Measurements from ENCODE around the gene SRRM4. TPM values are rescaled to one million over a fixed set of nuclear protein-coding genes. Genes with fewer than 3 reads are reported as not detected.

Gene SRRM4
- total RNA-seq, 2 experiments from 2014 or later: not detected

GRCh38 chr12:119169150-119169549 lies 187.8 kb downstream of the SRRM4 start:
- ATAC-seq (no peak), DNase-seq (no peak)
- H3K9me3 Mint-ChIP-seq (ENCODE audit: insufficient read depth): no peaks in the 10 kb centered on the region
- POLR2A ChIA-PET: no interaction called here
- CTCF ChIA-PET: no interaction called here
- no peaks in the 10 kb centered on the region for H3K36me3 Mint-ChIP-seq (ENCODE audit: low read depth)
- no peaks in the 10 kb centered on the region for H3K4me1 Mint-ChIP-seq (ENCODE audit: low read depth)
- H3K4me3 Mint-ChIP-seq: no peak overlapping the region
- no peak overlapping the region for H3K27ac Mint-ChIP-seq
- no peaks in the 10 kb centered on the region for H3K27me3 Mint-ChIP-seq (ENCODE audit: low read depth)

- DNase-seq (no peak), ATAC-seq (no peak)
- H3K4me1 Mint-ChIP-seq (ENCODE audit: low read depth): no peaks in the 10 kb centered on the region
- no peaks in the 10 kb centered on the region for H3K9me3 Mint-ChIP-seq (ENCODE audit: insufficient read depth)
- no peak overlapping the region for H3K4me3 Mint-ChIP-seq
- ChIA-PET POLR2A (no interaction called here), CTCF (no interaction called here)
- H3K27me3 Mint-ChIP-seq (ENCODE audit: low read depth): no peaks in the 10 kb centered on the region
- H3K27ac Mint-ChIP-seq: no peak overlapping the region
- H3K36me3 Mint-ChIP-seq (ENCODE audit: low read depth): no peaks in the 10 kb centered on the region
These were observed 189.9 kb downstream of the SRRM4 start for GRCh38 chr12:119171291-119171690.

GRCh38 chr12:119171691-119172425 lies 190.5 kb downstream of the SRRM4 start:
- no peaks in the 10 kb centered on the region for H3K9me3 Mint-ChIP-seq (ENCODE audit: insufficient read depth)
- no peak for DNase-seq
- H3K4me3 Mint-ChIP-seq: no peak overlapping the region
- no peaks in the 10 kb centered on the region for H3K36me3 Mint-ChIP-seq (ENCODE audit: low read depth)
- no peak overlapping the region for H3K27ac Mint-ChIP-seq
- CTCF ChIA-PET: no interaction called here
- POLR2A ChIA-PET: no interaction called here
- ATAC-seq: no peak
- no peaks in the 10 kb centered on the region for H3K4me1 Mint-ChIP-seq (ENCODE audit: low read depth)
- H3K27me3 Mint-ChIP-seq (ENCODE audit: low read depth): no peaks in the 10 kb centered on the region

- H3K4me1 Mint-ChIP-seq (ENCODE audit: low read depth): no peaks in the 10 kb centered on the region
These were observed 193.7 kb downstream of the SRRM4 start for GRCh38 chr12:119175081-119175480.

GRCh38 chr12:119176267-119177055 lies 195.1 kb downstream of the SRRM4 start:
- CTCF ChIA-PET: no interaction called here
- H3K4me1 Mint-ChIP-seq (ENCODE audit: low read depth): no peaks in the 10 kb centered on the region
- H3K36me3 Mint-ChIP-seq (ENCODE audit: low read depth): no peaks in the 10 kb centered on the region
- no peak overlapping the region for H3K27ac Mint-ChIP-seq
- no peak overlapping the region for H3K4me3 Mint-ChIP-seq
- no peak for DNase-seq
- no peaks in the 10 kb centered on the region for H3K9me3 Mint-ChIP-seq (ENCODE audit: insufficient read depth)
- peaks cover 3% of the 10 kb centered on the region for H3K27me3 Mint-ChIP-seq (ENCODE audit: low read depth)
- POLR2A ChIA-PET: no interaction called here
- ATAC-seq: no peak

More at GRCh38 chr12:119175081-119175480, 193.7 kb downstream of the SRRM4 start:
- Mint-ChIP-seq H3K4me3 (no peak overlapping the region), H3K36me3 (ENCODE audit: low read depth) (no peaks in the 10 kb centered on the region), H3K27ac (no peak overlapping the region), H3K9me3 (ENCODE audit: insufficient read depth) (no peaks in the 10 kb centered on the region), H3K27me3 (ENCODE audit: low read depth) (peaks cover 3% of the 10 kb centered on the region)
- ChIA-PET CTCF (no interaction called here), POLR2A (no interaction called here)
- DNase-seq (no peak), ATAC-seq (no peak)

- Mint-ChIP-seq H3K27me3 (ENCODE audit: low read depth) (peaks cover 3% of the 10 kb centered on the region), H3K9me3 (ENCODE audit: insufficient read depth) (no peaks in the 10 kb centered on the region), H3K4me1 (ENCODE audit: low read depth) (no peaks in the 10 kb centered on the region), H3K27ac (no peak overlapping the region), H3K36me3 (ENCODE audit: low read depth) (no peaks in the 10 kb centered on the region), H3K4me3 (no peak overlapping the region)
- POLR2A ChIA-PET: no interaction called here
- CTCF ChIA-PET: no interaction called here
- DNase-seq: no peak
- ATAC-seq: no peak
These were observed 195.7 kb downstream of the SRRM4 start for GRCh38 chr12:119177056-119177325.

GRCh38 chr12:119177724-119178380 lies 196.5 kb downstream of the SRRM4 start:
- ChIA-PET CTCF (no interaction called here), POLR2A (no interaction called here)
- Mint-ChIP-seq H3K4me3 (no peak overlapping the region), H3K4me1 (ENCODE audit: low read depth) (no peaks in the 10 kb centered on the region), H3K9me3 (ENCODE audit: insufficient read depth) (no peaks in the 10 kb centered on the region), H3K36me3 (ENCODE audit: low read depth) (no peaks in the 10 kb centered on the region), H3K27me3 (ENCODE audit: low read depth) (peaks cover 3% of the 10 kb centered on the region), H3K27ac (no peak overlapping the region)
- ATAC-seq (no peak), DNase-seq (no peak)

- ChIA-PET POLR2A (no interaction called here), CTCF (no interaction called here)
- Mint-ChIP-seq H3K27ac (no peak within 1 kb of the TSS), H3K27me3 (ENCODE audit: low read depth) (peaks cover 3% of the 10 kb centered on the region), H3K4me3 (no peak within 1 kb of the TSS), H3K9me3 (ENCODE audit: insufficient read depth) (no peaks in the 10 kb centered on the region), H3K4me1 (ENCODE audit: low read depth) (no peaks in the 10 kb centered on the region), H3K36me3 (ENCODE audit: low read depth) (no peaks in the 10 kb centered on the region)
- DNase-seq (no peak), ATAC-seq (no peak)
These were observed 197.4 kb downstream of the SRRM4 start, which contains the start of gene HSPB8 for GRCh38 chr12:119178544-119179334. Gene HSPB8, plus strand, starts transcription at chr12:119178931. Its CDS starts 382 bp downstream, at chr12:119179313.

- Mint-ChIP-seq H3K4me1 (ENCODE audit: low read depth) (no peaks in the 10 kb centered on the region), H3K36me3 (ENCODE audit: low read depth) (no peaks in the 10 kb centered on the region), H3K27me3 (ENCODE audit: low read depth) (peaks cover 3% of the 10 kb centered on the region), H3K4me3 (no peak overlapping the region), H3K9me3 (ENCODE audit: insufficient read depth) (no peaks in the 10 kb centered on the region), H3K27ac (no peak overlapping the region)
- ATAC-seq: no peak
- POLR2A ChIA-PET: no interaction called here
- DNase-seq: no peak
- CTCF ChIA-PET: no interaction called here
These were observed 198.1 kb downstream of the SRRM4 start for GRCh38 chr12:119179335-119180021.

- POLR2A ChIA-PET: no interaction called here
- ATAC-seq: no peak
- H3K27me3 Mint-ChIP-seq (ENCODE audit: low read depth): peaks cover 3% of the 10 kb centered on the region
- H3K9me3 Mint-ChIP-seq (ENCODE audit: insufficient read depth): no peaks in the 10 kb centered on the region
- no peaks in the 10 kb centered on the region for H3K36me3 Mint-ChIP-seq (ENCODE audit: low read depth)
- CTCF ChIA-PET: no interaction called here
- no peak overlapping the region for H3K27ac Mint-ChIP-seq
- H3K4me1 Mint-ChIP-seq (ENCODE audit: low read depth): no peaks in the 10 kb centered on the region
- no peak for DNase-seq
- H3K4me3 Mint-ChIP-seq: no peak overlapping the region
These were observed 199.2 kb downstream of the SRRM4 start for GRCh38 chr12:119180380-119181040.

GRCh38 chr12:119181202-119181601 lies 199.9 kb downstream of the SRRM4 start:
- ATAC-seq (no peak), DNase-seq (no peak)
- H3K27ac Mint-ChIP-seq: no peak overlapping the region
- POLR2A ChIA-PET: no interaction called here
- H3K9me3 Mint-ChIP-seq (ENCODE audit: insufficient read depth): no peaks in the 10 kb centered on the region
- H3K4me1 Mint-ChIP-seq (ENCODE audit: low read depth): no peaks in the 10 kb centered on the region
- peaks cover 3% of the 10 kb centered on the region for H3K27me3 Mint-ChIP-seq (ENCODE audit: low read depth)
- H3K36me3 Mint-ChIP-seq (ENCODE audit: low read depth): no peaks in the 10 kb centered on the region
- CTCF ChIA-PET: no interaction called here
- H3K4me3 Mint-ChIP-seq: no peak overlapping the region

All from activated CD8-positive, alpha-beta T cell treated with anti-CD3 and anti-CD28 coated beads, Interleukin-2, amount 10 ng/mL, durations not matched to agents 7 days and 5 days (primary cell).